Activated naive CD8-positive, alpha-beta T cell treated with anti-CD3 and anti-CD28 coated beads, Interleukin-2, amount 10 ng/mL, durations not matched to agents 7 days and 5 days (primary cell): ENCODE results near the gene ABR. TPM values are rescaled to one million over a fixed set of nuclear protein-coding genes. Genes with fewer than 3 reads are reported as not detected.
A peak's percentile ranks its signal among the peaks of the same experiment; 100 is the strongest.
"Not testable (repeated sequence)": the region's sequence is repeated elsewhere in the genome, so short reads cannot be mapped to it uniquely, and the experiment has no call there.

Experiments
- ATAC-seq: fragments of 150-1000 bp; cut with Tn5 transposase; one replicate; pipeline ENCODE4 v1.10.0; 2021; ENCODE audit warnings: low read depth, moderate library complexity
- POLR2A ChIA-PET: fragments of 350-600 bp; sonication (Branson Sonifier 250); formaldehyde crosslinking; loops from one replicate; lab custom pipeline; 2021; ENCODE audit warnings: antibody characterized with exemption; lab: Charles Lee
- DNase-seq: peaks from one replicate; pipeline ENCODE4 v3.0.0; 2021
- H3K27ac Mint-ChIP-seq: one replicate; pipeline ENCODE4 v1.8.0; 2022; ENCODE audit warnings: mild to moderate bottlenecking, mixed read lengths
- H3K27me3 Mint-ChIP-seq: one replicate; pipeline ENCODE4 v1.8.0; 2022; ENCODE audit warnings: mild to moderate bottlenecking, moderate library complexity, mixed read lengths
- H3K36me3 Mint-ChIP-seq: one replicate; pipeline ENCODE4 v1.8.0; 2021; ENCODE audit warnings: mild to moderate bottlenecking, mixed read lengths
- H3K4me1 Mint-ChIP-seq: one replicate; pipeline ENCODE4 v1.8.0; 2021; ENCODE audit warnings: mixed read lengths
- H3K4me3 Mint-ChIP-seq: one replicate; pipeline ENCODE4 v1.8.0; 2022; ENCODE audit warnings: mild to moderate bottlenecking, moderate library complexity, mixed read lengths
- H3K9me3 Mint-ChIP-seq: one replicate; pipeline ENCODE4 v1.8.0; 2021; ENCODE audit warnings: mixed read lengths
- total RNA-seq, 2 experiments: library from RNA; stranded (reverse); gene quantifications; one replicate each; pipeline ENCODE4 v1.2.3, GENCODE V29; 2021

ABR gene
- total RNA-seq, 2 experiments from 2014 or later, result 156 to 158 TPM

DNA sequence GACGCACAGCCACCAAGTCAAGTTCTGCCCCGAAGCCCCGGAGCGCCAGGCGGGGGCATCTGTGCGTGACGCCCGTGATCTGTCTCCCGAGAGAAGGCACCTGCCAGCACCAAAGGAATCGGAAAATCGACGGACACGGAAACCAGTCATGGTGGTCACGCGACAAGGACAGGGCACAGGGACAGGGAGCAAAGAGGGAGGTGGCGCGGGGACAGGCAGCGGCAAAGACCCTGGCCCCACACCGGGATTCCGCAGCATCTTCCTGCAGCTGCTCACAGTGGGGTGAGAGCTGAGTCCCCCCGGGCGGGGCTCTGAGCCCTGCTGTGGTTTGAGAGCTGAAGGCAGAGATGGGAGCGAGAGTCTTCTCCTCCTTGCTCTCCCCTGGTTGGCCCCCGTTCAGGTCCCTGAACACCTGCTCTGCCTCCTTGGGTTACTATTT, 56.4 kb downstream of the ABR start:
- Mint-ChIP-seq H3K4me3 (no peak overlapping the region), H3K9me3 (no peaks in the 10 kb centered on the region), H3K36me3 (no peaks in the 10 kb centered on the region), H3K4me1 (peaks cover 12% of the 10 kb centered on the region), H3K27ac (no peak overlapping the region), H3K27me3 (no peaks in the 10 kb centered on the region)
- POLR2A ChIA-PET, result no interaction called here
- no peak for DNase-seq
- no peak for ATAC-seq

DNA sequence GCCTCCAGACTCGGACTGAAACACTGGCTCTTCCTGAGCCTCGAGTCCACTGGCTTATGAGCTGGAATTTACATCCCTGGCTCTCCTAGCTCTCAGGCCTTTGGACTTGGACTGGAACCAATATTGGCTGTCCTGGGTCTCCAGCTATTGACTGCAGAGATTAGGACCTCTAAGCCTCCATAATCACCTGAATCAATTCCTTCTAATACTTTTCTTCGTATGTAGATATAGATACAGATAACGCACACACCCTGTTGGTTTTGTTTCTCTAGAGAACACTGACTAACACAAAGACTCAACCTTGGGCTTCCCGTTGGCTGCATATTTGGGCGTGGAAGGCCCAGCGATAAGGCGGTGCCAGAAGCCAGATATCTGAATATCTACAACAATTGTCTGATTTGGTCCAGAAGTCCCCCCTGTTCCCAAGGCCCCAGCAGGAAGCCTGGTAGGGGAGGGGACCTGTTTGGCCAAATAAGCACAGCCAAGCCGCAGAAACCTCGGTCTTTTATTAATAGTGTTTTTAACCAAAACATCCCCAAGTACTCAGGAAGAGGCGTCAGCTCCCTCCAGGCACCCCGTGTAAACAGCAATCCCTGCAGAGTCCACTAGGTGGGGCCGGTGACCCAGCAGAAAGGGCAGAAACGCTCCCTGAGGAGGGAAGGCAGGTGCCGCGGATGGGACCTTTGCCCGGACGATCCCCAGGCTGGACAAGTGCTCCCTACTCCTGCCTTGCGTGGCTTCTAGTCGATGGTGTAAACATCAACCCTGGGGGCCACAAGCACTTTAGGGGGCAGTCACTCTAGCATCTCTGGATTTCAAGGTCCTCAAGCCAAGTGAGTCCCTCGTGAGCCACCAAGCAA, 57.0 kb downstream of the ABR start:
- DNase-seq (peak; percentile 90), ATAC-seq (peak; percentile 74)
- Mint-ChIP-seq H3K4me3 (no peak overlapping the region), H3K4me1 (peaks cover 12% of the 10 kb centered on the region), H3K27me3 (no peaks in the 10 kb centered on the region), H3K9me3 (no peaks in the 10 kb centered on the region), H3K27ac (no peak overlapping the region), H3K36me3 (no peaks in the 10 kb centered on the region)
- POLR2A ChIA-PET, result interaction anchor here (0.6 to 1.3 kb wide), 3 partner anchors 13 to 170 kb away, joined by 4 read pairs; no protein-coding TSS in a partner anchor

DNA sequence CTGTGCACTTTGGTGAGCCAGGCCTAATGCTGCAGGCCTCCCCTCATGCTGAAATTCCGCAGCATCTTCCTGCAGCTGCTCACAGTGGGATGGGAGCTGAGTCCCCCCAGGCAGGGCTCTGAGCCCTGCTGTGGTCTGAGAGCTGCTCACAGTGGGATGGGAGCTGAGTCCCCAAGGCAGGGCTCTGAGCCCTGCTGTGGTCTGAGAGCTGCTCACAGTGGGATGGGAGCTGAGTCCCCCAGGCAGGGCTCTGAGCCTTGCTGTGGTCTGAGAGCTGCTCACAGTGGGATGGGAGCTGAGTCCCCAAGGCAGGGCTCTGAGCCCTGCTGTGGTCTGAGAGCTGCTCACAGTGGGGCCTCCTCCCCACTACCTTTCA, 58.4 kb downstream of the ABR start:
- H3K36me3 Mint-ChIP-seq, H3K9me3 Mint-ChIP-seq, H3K27ac Mint-ChIP-seq, H3K27me3 Mint-ChIP-seq, DNase-seq, H3K4me3 Mint-ChIP-seq, ATAC-seq: not testable (repeated sequence)
- H3K4me1 Mint-ChIP-seq, result peaks cover 14% of the 10 kb centered on the region
- POLR2A ChIA-PET, result interaction anchor here (0.5 to 1.3 kb wide), 2 partner anchors 11 to 34 kb away, joined by 3 to 4 read pairs; no protein-coding TSS in a partner anchor

DNA sequence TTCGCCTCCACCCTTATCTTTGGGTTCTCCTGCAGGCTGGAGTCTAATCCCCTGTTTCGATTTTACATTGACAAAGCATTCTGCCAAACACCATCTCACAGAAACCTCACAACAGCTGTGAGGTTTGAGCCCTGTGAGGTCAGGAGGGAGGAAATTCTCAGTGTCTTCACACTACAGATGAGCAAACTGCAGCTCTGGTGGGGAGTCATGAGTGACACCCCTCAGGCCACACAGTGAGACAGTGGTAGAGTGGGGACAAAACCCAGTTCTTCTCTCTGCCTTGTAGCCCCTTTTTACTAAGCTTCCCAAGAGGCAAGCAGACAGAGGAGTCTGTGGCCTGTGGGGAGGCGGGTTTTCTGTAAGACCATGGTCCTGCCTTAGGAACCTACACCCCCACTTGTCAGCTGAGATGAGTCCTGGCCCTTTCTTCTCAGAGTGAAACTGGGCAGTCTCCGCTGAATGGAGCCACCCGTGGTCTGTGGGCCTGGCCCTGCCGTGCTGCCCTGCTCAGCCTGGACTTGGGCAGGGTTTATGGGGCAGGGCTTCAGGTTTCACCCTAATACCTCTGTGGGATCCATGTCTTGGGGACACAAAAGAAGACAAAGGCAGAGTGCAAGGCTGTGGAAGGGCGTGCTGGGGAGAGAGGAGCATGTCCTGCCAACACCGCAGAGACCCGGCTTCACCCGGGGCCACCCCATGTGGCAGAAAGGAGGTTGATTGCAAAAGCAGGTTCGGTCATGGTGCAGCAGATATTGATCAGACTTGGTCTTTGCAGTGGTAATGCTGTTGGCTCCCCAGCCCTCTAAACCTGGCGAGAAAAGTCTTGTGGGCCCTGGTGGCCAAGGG, 59.0 kb downstream of the ABR start:
- Mint-ChIP-seq H3K27me3 (no peaks in the 10 kb centered on the region), H3K27ac (peak overlapping the region; percentile 45), H3K4me3 (no peak overlapping the region), H3K9me3 (no peaks in the 10 kb centered on the region), H3K36me3 (no peaks in the 10 kb centered on the region), H3K4me1 (peaks cover 18% of the 10 kb centered on the region)
- DNase-seq, result no peak
- peak; percentile 49 for ATAC-seq
- POLR2A ChIA-PET, result interaction anchor here (0.5 to 1.7 kb wide), 3 partner anchors 12 to 77 kb away, joined by 3 to 5 read pairs (median 3); no protein-coding TSS in a partner anchor

DNA sequence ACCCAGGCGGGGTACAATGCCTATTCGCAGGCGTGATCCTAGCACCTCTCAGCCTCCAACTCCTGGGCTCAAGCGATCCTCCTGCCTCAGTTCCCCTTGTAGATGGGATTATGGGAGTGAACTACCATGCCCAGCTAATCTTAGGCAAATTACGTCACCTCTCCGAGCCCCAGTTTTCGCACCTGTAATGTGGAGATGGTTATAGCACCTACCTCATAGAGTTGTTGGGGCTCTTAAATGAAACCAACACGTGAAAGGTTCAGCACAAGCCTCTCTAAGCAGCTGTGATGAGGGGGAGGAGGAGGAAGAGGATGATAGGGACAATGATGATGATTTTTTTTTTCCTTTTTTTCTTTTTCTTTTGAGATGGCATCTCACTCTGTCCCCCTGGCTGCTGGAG, 59.9 kb downstream of the ABR start:
- H3K36me3 Mint-ChIP-seq, result no peaks in the 10 kb centered on the region
- no peaks in the 10 kb centered on the region for H3K9me3 Mint-ChIP-seq
- DNase-seq (no peak), ATAC-seq (no peak)
- POLR2A ChIA-PET, result interaction anchor here (1.0 to 1.7 kb wide), 2 partner anchors 11 to 78 kb away, joined by 3 to 5 read pairs; no protein-coding TSS in a partner anchor
- no peak overlapping the region for H3K4me3 Mint-ChIP-seq
- no peak overlapping the region for H3K27ac Mint-ChIP-seq
- no peaks in the 10 kb centered on the region for H3K27me3 Mint-ChIP-seq
- peaks cover 25% of the 10 kb centered on the region for H3K4me1 Mint-ChIP-seq

DNA sequence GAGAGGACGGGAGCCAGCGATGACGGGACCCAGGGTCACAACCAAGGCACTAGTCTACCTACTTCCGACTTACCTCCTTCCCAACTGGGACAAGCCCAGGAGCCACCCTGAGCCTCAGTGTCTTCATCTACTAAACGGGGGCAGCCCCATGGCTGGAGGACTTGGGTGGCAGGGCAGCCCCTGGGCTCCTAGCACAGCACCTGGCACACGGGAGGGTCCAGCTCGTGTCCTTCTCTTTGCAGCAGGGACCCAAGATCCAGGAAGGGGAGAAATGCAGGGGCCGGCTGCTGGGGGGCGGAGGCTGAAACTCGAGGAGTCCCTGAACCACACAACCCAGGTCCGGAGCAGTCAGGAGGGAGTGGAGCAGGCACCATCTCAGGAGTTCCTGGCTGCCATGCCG, 63.2 kb downstream of the ABR start:
- Mint-ChIP-seq H3K27ac (peak overlapping the region; percentile 12), H3K36me3 (peaks cover 5% of the 10 kb centered on the region), H3K4me1 (peaks cover 30% of the 10 kb centered on the region), H3K27me3 (no peaks in the 10 kb centered on the region), H3K9me3 (no peaks in the 10 kb centered on the region), H3K4me3 (no peak overlapping the region)
- POLR2A ChIA-PET, result no interaction called here
- no peak for ATAC-seq
- no peak for DNase-seq

DNA sequence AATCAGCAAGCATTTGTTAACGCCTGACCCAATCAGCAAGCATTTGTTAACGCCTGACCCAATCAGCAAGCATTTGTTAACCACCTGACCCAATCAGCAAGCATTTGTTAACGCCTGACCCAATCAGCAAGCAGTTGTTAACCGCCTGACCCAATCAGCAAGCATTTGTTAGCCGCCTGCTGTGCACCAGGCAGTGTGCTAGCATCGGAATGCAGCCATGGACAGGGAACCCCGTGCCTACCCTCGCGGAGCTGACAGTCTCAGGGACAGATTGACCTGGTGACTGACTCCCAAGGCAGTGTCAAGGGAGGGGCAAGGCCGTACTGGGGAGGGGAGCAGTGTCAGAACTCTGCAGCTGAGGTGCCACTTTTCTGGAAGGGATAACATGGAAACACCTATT, 66.9 kb downstream of the ABR start:
- Mint-ChIP-seq H3K27ac (no peak overlapping the region), H3K4me3 (no peak overlapping the region)

DNA sequence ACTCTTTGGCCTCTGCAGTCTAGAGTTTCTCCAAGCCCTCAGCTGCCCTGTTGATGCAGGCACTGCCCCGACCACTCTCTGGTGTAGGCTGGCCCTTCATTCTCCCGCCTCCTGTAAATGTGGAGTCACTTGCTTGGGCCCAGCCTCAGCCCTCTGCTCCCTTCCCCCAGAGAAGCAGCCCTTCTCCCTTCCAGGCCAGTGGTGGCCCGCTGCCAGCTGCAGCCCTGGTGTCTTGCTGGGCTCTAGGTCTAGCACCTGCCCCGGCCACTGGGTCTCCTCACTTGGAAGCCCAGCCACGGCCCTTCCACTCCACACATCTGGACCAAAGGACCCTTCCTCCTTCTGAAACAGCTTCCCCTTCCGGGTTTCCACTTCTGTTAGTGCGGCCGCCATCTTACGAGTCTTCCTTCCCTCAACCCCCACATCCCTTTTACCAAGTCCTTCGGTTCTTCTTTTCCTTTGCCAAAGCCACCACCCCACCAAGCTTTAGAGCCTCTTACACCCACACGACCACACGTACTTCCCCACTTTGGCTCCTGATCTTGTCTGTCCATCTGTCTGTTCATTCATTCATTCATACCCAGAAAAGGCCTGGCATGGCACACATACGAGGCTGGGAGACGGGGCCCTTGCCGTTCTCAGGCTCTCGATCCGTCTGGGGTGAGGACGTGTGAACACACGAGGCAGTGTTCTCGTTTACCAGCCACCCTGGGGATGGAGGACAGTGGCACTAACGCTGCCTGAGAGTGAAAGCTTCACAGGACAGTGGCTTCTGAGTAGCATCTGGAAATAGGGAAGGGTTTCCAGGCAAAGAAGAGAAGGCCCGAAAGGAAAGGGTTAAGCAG, 68.0 kb downstream of the ABR start:
- Mint-ChIP-seq H3K4me1 (peaks cover 45% of the 10 kb centered on the region), H3K9me3 (no peaks in the 10 kb centered on the region), H3K27me3 (no peaks in the 10 kb centered on the region), H3K4me3 (peak overlapping the region; percentile 40), H3K36me3 (peaks cover 5% of the 10 kb centered on the region), H3K27ac (peak overlapping the region; percentile 77)
- ATAC-seq (no peak), DNase-seq (no peak)
- POLR2A ChIA-PET, result interaction anchor here (1.0 to 1.5 kb wide), 2 partner anchors 17 to 70 kb away, joined by 3 read pairs; no protein-coding TSS in a partner anchor

More for the DNA sequence above, 66.9 kb downstream of the ABR start:
- Mint-ChIP-seq H3K9me3 (no peaks in the 10 kb centered on the region), H3K4me1 (peaks cover 40% of the 10 kb centered on the region), H3K36me3 (peaks cover 5% of the 10 kb centered on the region), H3K27me3 (no peaks in the 10 kb centered on the region)
- DNase-seq (no peak), ATAC-seq (no peak)
- POLR2A ChIA-PET, result no interaction called here

DNA sequence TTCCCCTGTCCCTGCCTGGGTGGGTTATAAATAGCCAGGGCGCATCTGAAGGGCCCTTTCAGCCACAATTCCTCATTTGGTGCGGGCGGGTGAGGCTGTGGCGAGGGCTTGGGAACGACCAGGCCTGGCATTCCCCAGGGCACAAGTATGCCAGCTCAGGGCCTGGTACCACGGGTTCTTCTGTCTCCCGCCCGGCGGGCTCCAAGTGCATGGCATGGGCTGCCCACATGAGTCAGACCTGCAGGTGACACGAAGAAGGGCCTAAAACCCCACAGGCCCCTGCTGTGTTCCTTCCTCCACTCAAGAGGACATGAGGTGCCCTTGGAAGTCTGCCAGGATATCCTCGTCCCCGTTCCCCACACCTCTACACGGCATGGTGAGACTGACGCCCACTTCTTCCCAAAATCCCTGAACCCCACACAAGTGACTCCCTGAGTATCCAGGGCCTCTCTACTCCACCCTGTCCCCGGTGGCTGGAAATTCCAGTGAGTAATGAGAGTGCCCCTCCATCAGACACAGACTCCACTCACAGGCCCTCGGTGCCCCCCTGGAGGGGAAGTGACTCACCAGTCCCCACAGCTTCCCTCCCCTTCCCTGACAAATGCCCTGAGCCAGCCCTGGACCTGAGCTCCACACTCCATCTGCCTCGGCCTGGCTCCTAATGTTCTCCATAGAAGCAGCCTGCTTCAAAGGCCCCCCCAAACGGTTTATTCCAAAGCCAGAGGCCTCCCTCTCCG, 68.8 kb downstream of the ABR start:
- H3K4me3 Mint-ChIP-seq, result peak overlapping the region; percentile 40
- peaks cover 42% of the 10 kb centered on the region for H3K4me1 Mint-ChIP-seq
- no peaks in the 10 kb centered on the region for H3K9me3 Mint-ChIP-seq
- DNase-seq, result no peak
- H3K27ac Mint-ChIP-seq, result no peak overlapping the region
- H3K36me3 Mint-ChIP-seq, result peaks cover 5% of the 10 kb centered on the region
- no peak for ATAC-seq
- H3K27me3 Mint-ChIP-seq, result no peaks in the 10 kb centered on the region
- POLR2A ChIA-PET, result interaction anchor here (1.0 to 1.5 kb wide), 5 partner anchors 11 to 87 kb away, joined by 3 to 4 read pairs (median 4); no protein-coding TSS in a partner anchor

DNA sequence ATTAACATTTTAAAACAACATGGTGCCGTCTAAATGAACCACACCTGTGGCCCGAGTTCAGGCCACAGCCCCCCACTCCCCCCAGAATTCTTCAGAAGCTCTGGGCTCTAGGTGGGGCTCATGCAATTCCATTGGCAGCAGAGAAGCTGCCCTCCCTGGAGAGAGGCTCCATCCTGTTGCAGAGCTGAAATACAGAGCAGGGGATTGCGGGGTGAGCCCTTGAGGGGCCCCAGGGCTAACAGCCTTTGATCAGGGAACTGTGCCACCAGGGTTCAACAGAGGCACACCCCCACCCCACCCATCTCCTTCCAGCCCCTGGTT, 69.3 kb downstream of the ABR start:
- DNase-seq, result no peak
- H3K9me3 Mint-ChIP-seq, result no peaks in the 10 kb centered on the region
- no peaks in the 10 kb centered on the region for H3K27me3 Mint-ChIP-seq
- peaks cover 42% of the 10 kb centered on the region for H3K4me1 Mint-ChIP-seq
- POLR2A ChIA-PET, result interaction anchor here (1.0 to 1.3 kb wide), 3 partner anchors 12 to 87 kb away, joined by 4 read pairs; no protein-coding TSS in a partner anchor
- no peak for ATAC-seq
- peak overlapping the region; percentile 87 for H3K4me3 Mint-ChIP-seq
- peak overlapping the region; percentile 85 for H3K27ac Mint-ChIP-seq
- H3K36me3 Mint-ChIP-seq, result peaks cover 7% of the 10 kb centered on the region

DNA sequence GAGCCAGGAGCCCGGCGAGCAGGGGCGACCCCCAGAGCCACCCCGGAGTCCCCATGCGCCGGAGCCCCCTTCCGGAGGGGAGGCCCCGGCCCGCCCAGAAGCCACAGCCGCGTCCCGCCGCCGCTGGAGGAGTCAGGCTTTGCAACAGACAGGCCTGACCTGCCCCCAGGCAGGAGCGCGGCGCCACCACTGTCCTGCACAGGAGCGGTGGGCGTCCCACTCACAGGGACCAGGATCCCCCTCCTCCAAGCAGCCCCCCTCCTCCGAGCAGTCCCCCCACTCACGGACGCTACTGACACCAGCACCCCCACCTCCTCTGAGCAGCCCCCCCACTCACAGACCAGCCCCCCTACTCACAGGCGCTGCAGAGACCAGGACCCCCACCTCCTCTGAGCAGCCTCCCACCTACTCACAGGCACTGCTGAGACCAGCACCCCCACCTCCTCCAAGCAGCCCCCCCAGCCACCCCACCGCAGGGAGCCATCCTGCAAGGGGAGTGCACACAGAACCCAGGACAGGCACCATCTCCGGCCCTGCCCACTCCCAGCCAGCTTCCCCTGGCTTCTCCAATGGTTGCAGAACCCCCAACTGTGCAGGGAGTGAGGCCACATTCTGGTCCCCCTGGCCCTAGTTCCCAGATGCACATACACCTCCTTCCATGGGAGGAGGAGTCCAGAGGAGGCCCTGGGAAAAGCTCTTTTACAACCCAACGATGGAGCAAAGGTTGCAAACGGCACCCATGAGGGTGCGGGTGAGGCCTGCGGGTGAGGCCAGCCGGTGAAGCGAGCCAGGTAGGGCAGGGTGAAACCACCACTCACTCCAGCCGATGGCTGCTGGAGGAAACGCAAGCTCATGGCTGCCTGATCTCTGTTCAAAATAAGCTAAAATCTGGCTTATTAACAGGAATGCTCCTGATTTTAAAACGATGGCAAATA, 69.9 kb downstream of the ABR start:
- Mint-ChIP-seq H3K9me3 (no peaks in the 10 kb centered on the region), H3K27me3 (no peaks in the 10 kb centered on the region), H3K36me3 (peaks cover 7% of the 10 kb centered on the region), H3K4me3 (peak overlapping the region; percentile 87), H3K4me1 (peaks cover 36% of the 10 kb centered on the region), H3K27ac (peak overlapping the region; percentile 85)
- DNase-seq (no peak), ATAC-seq (peak; percentile 38)
- POLR2A ChIA-PET, result interaction anchor here (1.0 to 1.3 kb wide), 3 partner anchors 12 to 88 kb away, joined by 4 read pairs; no protein-coding TSS in a partner anchor
